ENCODE measurements around the gene PCBP3. TPM values are rescaled to one million over a fixed set of nuclear protein-coding genes. Genes with fewer than 3 reads are reported as not detected.

The PCBP3 gene
- total RNA-seq, 1 donor from 2014 or later: 7.6 TPM

GRCh38 chr21:45636951-45637646, 6.4 kb upstream of the PCBP3 start:
- H3K4me3 Mint-ChIP-seq (ENCODE audit: unreplicated experiment): no peak overlapping the region
- H3K4me1 Mint-ChIP-seq (ENCODE audit: unreplicated experiment): peaks cover 15% of the 10 kb centered on the region

GRCh38 chr21:45637883-45638282, 5.6 kb upstream of the PCBP3 start:
- Mint-ChIP-seq H3K4me3 (ENCODE audit: unreplicated experiment) (no peak overlapping the region), H3K4me1 (ENCODE audit: unreplicated experiment) (peaks cover 15% of the 10 kb centered on the region), H3K9me3 (ENCODE audit: unreplicated experiment) (no peaks in the 10 kb centered on the region), H3K36me3 (ENCODE audit: unreplicated experiment) (no peaks in the 10 kb centered on the region), H3K27ac (ENCODE audit: unreplicated experiment) (no peak overlapping the region), H3K27me3 (ENCODE audit: unreplicated experiment) (no peaks in the 10 kb centered on the region)
- DNase-seq (ENCODE audit: extremely low spot score, unreplicated experiment): peak; percentile 63
- no peak for TF ChIP-seq CTCF (IDR thresholded peaks at IDR 0.05)

More at GRCh38 chr21:45636951-45637646, 6.4 kb upstream of the PCBP3 start:
- H3K36me3 Mint-ChIP-seq (ENCODE audit: unreplicated experiment): no peaks in the 10 kb centered on the region
- TF ChIP-seq CTCF (IDR thresholded peaks at IDR 0.05): no peak
- H3K27me3 Mint-ChIP-seq (ENCODE audit: unreplicated experiment): no peaks in the 10 kb centered on the region
- no peaks in the 10 kb centered on the region for H3K9me3 Mint-ChIP-seq (ENCODE audit: unreplicated experiment)
- peak; percentile 82 for DNase-seq (ENCODE audit: extremely low spot score, unreplicated experiment)
- H3K27ac Mint-ChIP-seq (ENCODE audit: unreplicated experiment): no peak overlapping the region

- Mint-ChIP-seq H3K4me3 (ENCODE audit: unreplicated experiment) (no peak overlapping the region), H3K27ac (ENCODE audit: unreplicated experiment) (no peak overlapping the region), H3K9me3 (ENCODE audit: unreplicated experiment) (no peaks in the 10 kb centered on the region)
Observed at GRCh38 chr21:45638707-45639106, 4.8 kb upstream of the PCBP3 start.

GRCh38 chr21:45639206-45640000, 4.1 kb upstream of the PCBP3 start:
- peaks cover 17% of the 10 kb centered on the region for H3K4me1 Mint-ChIP-seq (ENCODE audit: unreplicated experiment)
- peaks cover under 1% of the 10 kb centered on the region for H3K27me3 Mint-ChIP-seq (ENCODE audit: unreplicated experiment)
- no peaks in the 10 kb centered on the region for H3K36me3 Mint-ChIP-seq (ENCODE audit: unreplicated experiment)
- TF ChIP-seq CTCF (IDR thresholded peaks at IDR 0.05): no peak
- no peaks in the 10 kb centered on the region for H3K9me3 Mint-ChIP-seq (ENCODE audit: unreplicated experiment)
- H3K27ac Mint-ChIP-seq (ENCODE audit: unreplicated experiment): no peak overlapping the region
- peak; percentile 62 for DNase-seq (ENCODE audit: extremely low spot score, unreplicated experiment)
- H3K4me3 Mint-ChIP-seq (ENCODE audit: unreplicated experiment): no peak overlapping the region

More at GRCh38 chr21:45638707-45639106, 4.8 kb upstream of the PCBP3 start:
- Mint-ChIP-seq H3K27me3 (ENCODE audit: unreplicated experiment) (no peaks in the 10 kb centered on the region), H3K36me3 (ENCODE audit: unreplicated experiment) (no peaks in the 10 kb centered on the region), H3K4me1 (ENCODE audit: unreplicated experiment) (peaks cover 15% of the 10 kb centered on the region)
- TF ChIP-seq CTCF (IDR thresholded peaks at IDR 0.05): no peak
- DNase-seq (ENCODE audit: extremely low spot score, unreplicated experiment): peak; percentile 54
